ENCODE data around the gene FGD3. TPM values are rescaled to one million over a fixed set of nuclear protein-coding genes. Genes with fewer than 3 reads are reported as not detected.

FGD3 gene
- total and polyA plus RNA-seq, 2 of the 8 experiments (the other 6 are each of a cell fraction or from before 2014, with no cell fraction given) = 1.4 to 1.9 TPM

DNA sequence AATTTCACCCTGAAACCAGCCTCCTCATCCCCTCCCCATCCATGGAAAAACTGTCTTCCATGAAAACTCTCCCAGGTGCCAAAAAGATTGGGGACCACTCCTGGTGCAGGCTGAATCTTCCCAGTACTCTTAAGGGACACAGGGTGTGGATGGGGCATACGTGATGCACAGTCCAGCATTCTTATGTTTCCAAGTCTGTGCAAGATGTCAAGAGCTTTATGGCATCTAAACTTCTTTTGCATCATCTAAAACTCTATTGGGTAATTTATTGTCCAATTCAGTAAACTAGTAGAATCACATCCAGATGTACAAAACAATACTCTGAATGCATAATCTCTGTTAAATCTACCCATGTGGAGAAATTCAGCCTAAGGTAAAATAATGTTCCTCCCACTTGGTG, 9.3 kb upstream of the FGD3 start:
- POLR2A ChIA-PET (ENCODE audit: partially characterized antibody) = no interaction called here

More for the DNA sequence above, 9.3 kb upstream of the FGD3 start:
- no peaks in the 10 kb centered on the region for H3K23me2 ChIP-seq (ENCODE audit: low read depth, low read length)
- no peaks in the 10 kb centered on the region for H3K36me3 ChIP-seq (ENCODE audit: control insufficient read depth in 2 of 4, insufficient read depth in 4 of 4, low read length in 3 of 4)
- no peak overlapping the region for H4K8ac ChIP-seq (ENCODE audit: extremely low read depth, insufficient read depth, low read length)
- no peak overlapping the region for H2BK20ac ChIP-seq (ENCODE audit: low read length)
- DNase-seq (ENCODE audit: low read depth in 1 of 2, low spot score in 2 of 2) = no peak
- H3K4me1 ChIP-seq (replicated peaks in 1 of 4; ENCODE audit: control insufficient read depth in 3 of 4, insufficient read depth in 4 of 4, low read length in 3 of 4) = no peaks in the 10 kb centered on the region; a peak in 1 of 7 replicates
- H3K27me3 ChIP-seq (replicated peaks in 1 of 4; ENCODE audit: control insufficient read depth in 3 of 4, extremely low read depth in 1 of 4, insufficient read depth in 3 of 4, low read length in 3 of 4) = no peaks in the 10 kb centered on the region
- H3K79me2 ChIP-seq (ENCODE audit: control insufficient read depth in 1 of 2, insufficient read depth in 2 of 2, low read length in 2 of 2) = no peaks in the 10 kb centered on the region
- no peak overlapping the region for H4K91ac ChIP-seq (replicated peaks; ENCODE audit: insufficient read length, low read length)
- TF ChIP-seq SUZ12 (IDR thresholded peaks at IDR 0.05; ENCODE audit: low read length) (no peak), EP300 (IDR thresholded peaks at IDR 0.05; ENCODE audit: borderline replicate concordance in 1 of 2, low read depth in 2 of 2, low read length in 2 of 2) (no peak), RBBP5 (IDR thresholded peaks at IDR 0.05; ENCODE audit: borderline replicate concordance, low read depth, low read length) (no peak), RFX5 (IDR thresholded peaks at IDR 0.05; ENCODE audit: borderline replicate concordance, low read depth, low read length) (no peak)
- H2BK120ac ChIP-seq (replicated peaks; ENCODE audit: low read depth, low read length) = no peak overlapping the region
- CTCF ChIA-PET (ENCODE audit: partially characterized antibody) = no interaction called here
- no peak for FAIRE-seq
- no peak overlapping the region for H2BK12ac ChIP-seq (ENCODE audit: low read depth, low read length)
- WGBS, 2 experiments (ENCODE audit: extremely low coverage in 1 of 2, insufficient coverage in 1 of 2, insufficient read length in 1 of 2, insufficient replicate concordance in 2 of 2, low coverage in 1 of 2, low lambda C conversion rate in 2 of 2, missing lambda C conversion rate in 1 of 2) = 82% methylated on average over 1 of the region's 1 CpG; no CpG with 5 or more reads in 1 of the 2 experiments
- H3K27ac ChIP-seq (ENCODE audit: low read depth, low read length) = no peak overlapping the region
- H3K4ac ChIP-seq (replicated peaks; ENCODE audit: insufficient read length, low read depth, low read length) = no peak overlapping the region
- no peak overlapping the region for H2AFZ ChIP-seq (ENCODE audit: low read length)
- no peak overlapping the region for H3K4me2 ChIP-seq (ENCODE audit: insufficient read depth in 1 of 2, low read depth in 2 of 2, low read length in 2 of 2)
- no peak overlapping the region for H3K4me3 ChIP-seq (ENCODE audit: extremely low read depth in 1 of 4, insufficient read depth in 2 of 4, low read depth in 3 of 4, low read length in 4 of 4)
- H3K9me3 ChIP-seq (ENCODE audit: insufficient read depth in 2 of 2, low read depth in 1 of 2, low read length in 1 of 2) = no peaks in the 10 kb centered on the region; a peak in 1 of 4 replicates
- no peak overlapping the region for H3K9ac ChIP-seq (replicated peaks in 1 of 4; ENCODE audit: extremely low read depth in 1 of 4, low read depth in 3 of 4, low read length in 3 of 4)
- no peak overlapping the region for H3K18ac ChIP-seq (ENCODE audit: extremely low read depth, low read length)
- no peak overlapping the region for H3K56ac ChIP-seq (replicated peaks; ENCODE audit: insufficient read length, low read depth, low read length)
- H3K23ac ChIP-seq (ENCODE audit: insufficient read length) = no peak overlapping the region
- H3K79me1 ChIP-seq (ENCODE audit: low read depth, low read length) = no peaks in the 10 kb centered on the region
- H4K5ac ChIP-seq (ENCODE audit: insufficient read length, low read depth, low read length) = no peak overlapping the region
- no peaks in the 10 kb centered on the region for H4K20me1 ChIP-seq (replicated peaks in 1 of 2; ENCODE audit: control insufficient read depth in 1 of 2, insufficient read depth in 2 of 2, low read length in 2 of 2)
- no peak overlapping the region for H2BK5ac ChIP-seq (ENCODE audit: low read depth, low read length)
- no peak overlapping the region for H2BK15ac ChIP-seq (ENCODE audit: low read length)
- no peak overlapping the region for H2AK5ac ChIP-seq (ENCODE audit: low read depth, low read length)
- H3K14ac ChIP-seq (ENCODE audit: insufficient read length) = no peak overlapping the region

Data from H1 (cell line).